ENCODE measurements around the gene NCBP3.

The NCBP3 gene

GRCh38 chr17:3754458-3755334 is 91.3 kb downstream of the NCBP3 start:
- DNase-seq (ENCODE audit: low spot score), result peak; percentile 45

- no peak for DNase-seq (ENCODE audit: low spot score)
Observed at GRCh38 chr17:3754066-3754457, 92.0 kb downstream of the NCBP3 start.

- DNase-seq (ENCODE audit: low spot score), result no peak
Observed at GRCh38 chr17:3753624-3754023, 92.4 kb downstream of the NCBP3 start.
